GM21737 (cell line): ENCODE data around the gene SPINT2.

Source experiments
- ATAC-seq: cut with Tn5 transposase; IDR thresholded peaks from one replicate; pipeline ENCODE4 v1.9.1; 2021; ENCODE audit warnings: mild to moderate bottlenecking, moderate library complexity; ENCODE audit not compliant: unreplicated experiment

SPINT2 gene

GRCh38 chr19:38266981-38267597, 2.7 kb downstream of the SPINT2 start:
- ATAC-seq = no peak

DNA sequence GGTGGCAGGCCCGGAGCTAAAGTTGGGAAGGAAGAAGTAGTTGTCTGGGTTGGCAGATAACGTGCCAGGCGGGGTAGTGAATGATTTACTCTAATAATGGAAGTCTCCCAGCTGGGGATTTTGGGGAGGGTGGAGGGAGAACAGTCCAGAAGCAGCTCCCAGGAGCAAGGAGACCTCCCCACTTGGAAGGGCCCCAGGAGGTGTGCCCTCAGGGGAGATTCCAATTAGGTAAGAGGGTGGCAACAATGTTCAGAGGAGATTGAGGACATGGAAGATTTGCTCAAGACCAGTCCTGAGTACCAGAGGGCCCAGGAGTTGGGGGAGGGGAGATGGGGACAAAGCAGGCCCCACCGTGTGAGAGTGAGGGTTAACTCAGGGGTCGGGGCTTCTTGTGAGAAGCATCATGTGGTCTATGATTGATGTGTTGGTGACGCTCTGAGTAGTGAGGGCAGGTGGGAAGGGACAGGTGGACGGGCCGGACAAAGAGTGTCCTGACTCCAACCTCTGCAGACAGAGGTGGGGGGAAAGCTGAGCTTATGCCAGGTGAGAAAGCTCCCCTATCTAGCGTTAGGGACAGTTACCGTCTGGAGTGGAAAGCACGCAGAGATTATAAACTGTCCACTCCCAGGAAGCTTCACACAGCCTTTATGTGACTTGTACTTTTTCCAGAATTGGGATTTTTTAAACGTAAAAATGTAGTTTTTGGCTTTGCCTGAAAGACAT, 3.5 kb downstream of the SPINT2 start:
- ATAC-seq = no peak

GRCh38 chr19:38268539-38268938, 4.2 kb downstream of the SPINT2 start:
- ATAC-seq = no peak

GRCh38 chr19:38270587-38271167, 6.3 kb downstream of the SPINT2 start:
- no peak for ATAC-seq

DNA sequence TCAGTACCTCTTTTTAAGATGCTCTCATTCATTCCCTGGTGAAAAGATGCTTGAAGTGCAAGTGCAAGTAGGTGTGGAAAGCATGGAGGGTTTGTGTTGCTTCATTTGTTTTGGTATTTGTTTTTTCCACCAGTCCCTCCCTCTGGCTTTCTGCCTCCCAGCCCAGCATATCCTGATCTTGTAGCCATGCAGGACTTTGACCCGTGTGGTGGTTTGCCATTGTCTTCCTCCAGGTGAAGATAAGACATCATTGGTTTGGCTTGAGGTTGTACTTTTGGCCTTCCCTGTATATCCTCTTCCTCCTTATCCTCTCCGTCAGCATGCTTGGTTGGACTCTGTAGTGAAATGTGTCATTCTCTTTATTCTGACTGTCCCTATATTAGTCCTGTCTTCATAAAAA, 9.1 kb downstream of the SPINT2 start:
- ATAC-seq = no peak

GRCh38 chr19:38274739-38275138, 10.4 kb downstream of the SPINT2 start:
- ATAC-seq = no peak

GRCh38 chr19:38276942-38277517, 12.7 kb downstream of the SPINT2 start:
- ATAC-seq = no peak

DNA sequence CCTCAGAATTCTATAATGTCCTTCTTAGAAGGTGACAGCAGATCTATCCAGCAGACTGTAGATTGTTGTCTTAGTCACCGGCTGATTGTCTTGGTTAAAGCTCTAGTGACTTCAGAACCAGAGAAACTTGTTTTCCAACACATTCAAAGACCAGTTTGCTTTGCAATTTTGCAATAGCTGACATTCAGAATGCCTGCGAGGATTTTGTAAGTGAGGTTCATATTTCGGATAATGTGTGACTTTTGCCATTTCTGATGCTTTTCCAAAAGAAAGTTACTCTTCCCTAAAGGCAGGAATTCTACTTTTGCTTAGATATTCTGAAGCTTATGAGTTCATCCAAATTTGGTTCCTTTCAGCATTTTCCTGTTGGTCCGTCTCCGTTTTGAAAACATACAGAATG, 13.2 kb downstream of the SPINT2 start:
- no peak for ATAC-seq

DNA sequence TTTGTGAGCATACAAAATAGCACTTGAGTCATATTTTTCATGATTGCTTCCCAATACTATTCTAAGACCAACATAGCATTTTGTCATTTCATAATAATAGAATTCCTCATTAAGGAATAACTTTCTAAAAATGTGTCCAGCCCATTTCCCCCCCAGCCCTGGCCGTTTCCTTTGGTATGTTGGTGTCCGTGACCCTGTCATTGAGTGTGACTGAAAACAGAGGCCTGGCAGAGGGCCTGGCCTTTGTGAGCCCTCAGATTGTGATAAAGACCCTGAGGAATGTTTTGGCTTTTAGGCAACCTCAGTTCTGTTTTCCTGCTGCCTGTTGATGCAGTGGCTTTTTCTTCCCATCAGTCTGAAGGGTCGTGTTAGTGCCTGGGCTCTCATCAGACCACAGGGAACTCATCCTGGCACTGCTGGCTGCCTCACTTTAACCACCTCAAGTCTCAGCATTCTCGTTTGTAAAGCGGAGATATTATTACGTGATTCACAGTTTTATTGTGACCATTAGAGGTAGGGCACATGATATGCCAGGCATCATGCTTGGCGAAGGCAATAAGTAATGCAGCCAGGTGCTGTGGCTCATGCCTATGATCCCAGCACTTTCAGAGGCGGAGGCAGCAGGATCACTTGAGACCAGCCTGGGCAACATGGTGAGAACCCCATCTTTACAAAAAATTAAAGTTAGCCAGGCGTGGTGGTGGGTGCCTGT, 13.8 kb downstream of the SPINT2 start:
- ATAC-seq = no peak

- ATAC-seq = no peak
These were observed 14.4 kb downstream of the SPINT2 start for GRCh38 chr19:38278751-38279150.

DNA sequence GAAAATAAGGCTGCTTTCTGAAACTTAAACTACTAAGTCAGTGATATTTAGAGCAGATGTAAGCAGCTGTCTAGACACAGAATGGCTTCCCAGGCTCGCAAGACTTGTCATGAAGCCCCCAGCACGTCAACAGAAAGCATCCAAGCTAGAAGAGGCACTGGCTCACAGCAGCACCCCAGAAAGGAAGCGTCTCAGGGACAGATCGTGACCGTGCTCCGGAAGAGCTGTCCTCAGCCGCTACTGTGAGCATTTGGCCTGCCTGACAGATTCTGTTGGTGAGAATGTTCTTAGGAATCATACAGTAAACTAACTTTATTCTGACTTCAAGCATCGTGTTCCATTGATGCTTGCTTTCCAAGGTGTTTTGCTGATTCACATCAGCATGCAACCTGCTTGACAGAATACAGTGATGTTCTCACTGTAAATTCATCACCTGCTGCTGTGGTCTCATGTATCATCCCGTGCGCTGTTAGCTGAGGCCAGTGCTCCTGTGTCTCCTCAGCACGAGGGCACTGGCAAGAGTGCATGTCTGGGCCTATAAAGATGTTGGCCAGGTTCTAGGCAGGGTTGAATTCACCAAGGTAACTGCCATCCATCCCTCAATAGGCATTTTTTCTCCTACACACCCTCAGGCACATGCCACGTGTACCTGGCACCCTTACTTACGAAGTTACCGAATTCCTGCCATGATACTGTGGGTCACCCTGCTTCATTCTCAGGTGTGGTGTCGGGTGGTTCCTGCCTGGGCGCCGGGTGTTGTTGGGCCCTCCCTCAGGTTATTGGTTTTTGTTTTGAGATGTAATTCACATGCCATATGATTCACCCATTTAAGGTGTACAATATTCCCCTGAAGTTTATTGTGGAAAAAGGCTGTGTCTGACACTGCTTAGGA, 15.9 kb downstream of the SPINT2 start:
- no peak for ATAC-seq

DNA sequence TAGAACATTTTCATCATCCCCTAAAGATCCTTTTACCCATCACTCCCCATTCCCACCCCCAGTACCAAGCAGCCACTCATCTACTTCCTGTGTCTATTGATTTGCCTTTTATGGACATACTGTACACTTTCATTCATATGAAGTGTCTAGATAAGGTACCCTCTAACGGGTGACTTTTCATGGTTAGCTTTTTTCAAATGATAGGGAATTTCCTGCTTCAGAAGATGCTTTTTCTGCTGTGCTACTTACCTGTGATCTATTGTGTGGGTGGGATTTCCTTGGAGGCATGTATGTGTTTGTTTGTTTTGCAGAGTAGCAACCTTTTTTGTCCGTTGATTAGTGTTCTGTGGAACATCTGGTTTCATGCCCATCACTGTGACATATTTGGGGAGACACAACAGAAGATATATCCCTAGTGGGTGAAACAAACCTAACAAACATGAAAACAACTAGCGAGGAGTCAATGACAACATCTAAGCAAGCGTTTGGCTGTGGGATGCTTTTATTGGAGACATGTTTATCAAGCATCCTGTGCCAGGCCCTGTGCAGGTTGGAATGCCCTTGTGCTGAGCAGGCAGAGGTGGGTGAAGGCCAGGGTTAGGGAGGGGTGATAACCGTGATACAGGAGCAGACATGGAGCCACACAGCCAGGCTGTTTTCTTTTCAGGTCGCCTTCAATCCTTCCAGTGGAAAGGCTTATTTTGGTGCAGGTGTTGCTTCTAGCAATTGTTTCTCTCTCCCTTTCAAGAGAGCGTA, 17.6 kb downstream of the SPINT2 start:
- no peak for ATAC-seq

DNA sequence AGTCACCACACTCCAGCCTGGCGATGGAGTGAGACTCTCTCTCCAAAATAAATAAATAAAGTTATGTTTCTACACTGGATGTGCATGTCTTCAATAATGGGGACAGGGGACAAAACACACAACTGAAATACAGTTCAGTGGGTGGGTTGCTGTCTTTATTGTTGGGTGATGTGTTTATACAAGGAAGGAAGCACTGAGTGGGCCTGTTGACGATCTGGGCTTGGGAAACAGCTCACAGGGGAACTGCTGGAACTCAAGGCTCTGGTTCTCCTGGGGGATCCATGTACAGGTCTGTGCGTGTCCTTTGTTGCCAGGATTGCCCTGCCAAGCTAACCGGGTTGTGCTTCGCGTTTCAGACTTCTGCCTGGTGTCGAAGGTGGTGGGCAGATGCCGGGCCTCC, 18.9 kb downstream of the SPINT2 start:
- ATAC-seq = no peak

GRCh38 chr19:38284422-38284821, 20.0 kb downstream of the SPINT2 start:
- no peak for ATAC-seq

- no peak for ATAC-seq
These were observed 21.2 kb downstream of the SPINT2 start for GRCh38 chr19:38285567-38285966.

- ATAC-seq = no peak
These were observed 23.2 kb downstream of the SPINT2 start for GRCh38 chr19:38287604-38288003.

- no peak for ATAC-seq
These were observed 23.9 kb downstream of the SPINT2 start for GRCh38 chr19:38288123-38288855.

DNA sequence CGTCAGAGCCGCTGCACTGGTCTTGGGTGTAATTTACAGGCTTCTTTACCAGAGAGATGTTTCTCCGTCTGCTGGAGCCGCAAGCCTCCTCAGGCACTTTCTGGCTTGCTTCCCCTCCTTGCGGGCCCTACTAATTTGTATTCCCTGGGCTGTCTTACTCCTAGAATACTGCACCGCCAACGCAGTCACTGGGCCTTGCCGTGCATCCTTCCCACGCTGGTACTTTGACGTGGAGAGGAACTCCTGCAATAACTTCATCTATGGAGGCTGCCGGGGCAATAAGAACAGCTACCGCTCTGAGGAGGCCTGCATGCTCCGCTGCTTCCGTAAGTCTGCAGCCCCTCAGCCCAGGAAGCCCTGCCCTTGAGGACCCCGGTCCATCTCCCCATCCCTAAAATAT, 25.6 kb downstream of the SPINT2 start:
- no peak for ATAC-seq

GRCh38 chr19:38290631-38291147, 26.3 kb downstream of the SPINT2 start:
- ATAC-seq = no peak
